SK-N-SH (cell line): ENCODE results near the gene CDK6. TPM values are rescaled to one million over a fixed set of nuclear protein-coding genes. Genes with fewer than 3 reads are reported as not detected.

ENCODE experiments used
- CTCF ChIA-PET: fragments of 300-600, 350-600 bp; formaldehyde crosslinking; extraction: SDS; loops from one replicate; lab custom pipeline; 2021; lab: Yijun Ruan, JAX
- POLR2A ChIA-PET: fragments of 350-600 bp; sonication (Branson Sonifier 250); formaldehyde crosslinking; extraction: SDS; loops from one replicate; lab custom pipeline; 2020; ENCODE audit warnings: antibody characterized with exemption, inconsistent platforms; lab: Yijun Ruan, JAX
- DNase-seq: peaks from one replicate; pipeline ENCODE4 v3.0.0; 2012
- H2AFZ ChIP-seq: fragments of 200-600 bp; sonication (generic); 2 replicates; pipeline ENCODE4 v1.8.1; 2016; ENCODE audit warnings: antibody characterized with exemption, mild to moderate bottlenecking, low read depth
- H3F3A ChIP-seq: fragments of 200-600 bp; sonication (generic); replicated peaks from 2 replicates; pipeline ENCODE3; 2016; ENCODE audit warnings: antibody characterized with exemption, mild to moderate bottlenecking; ENCODE audit not compliant: insufficient read depth
- H3K27ac ChIP-seq, 2 experiments: fragments of 200-500 bp in 1 of 2; fragments of 200-600 bp in 1 of 2; sonication (Bioruptor generic) in 1 of 2; sonication (generic), shearing (Covaris generic) in 1 of 2; 2 replicates each; pipeline versions ENCODE4 v1.5.1 to v1.6.1; 2014 to 2016; ENCODE audit warnings: low read depth in 2 of 2, inconsistent platforms in 1 of 2, low read length in 1 of 2, mild to moderate bottlenecking in 1 of 2, mixed read lengths in 1 of 2
- H3K27me3 ChIP-seq: fragments of 200-600 bp; sonication (generic), shearing (Covaris generic); 2 replicates; pipeline ENCODE4 v1.6.1; 2016; ENCODE audit warnings: mixed run types; ENCODE audit not compliant: insufficient read depth
- H3K36me3 ChIP-seq, 2 experiments: fragments of 200-500 bp in 1 of 2; fragments of 200-600 bp in 1 of 2; sonication (Bioruptor generic) in 1 of 2; sonication (generic) in 1 of 2; replicated peaks in 1 of 2; 2 replicates each; pipeline versions ENCODE3 to v1.5.1; 2014 to 2016; ENCODE audit warnings: low read length in 1 of 2, mild to moderate bottlenecking in 1 of 2; ENCODE audit not compliant: insufficient read depth in 2 of 2, control insufficient read depth in 1 of 2
- H3K4me1 ChIP-seq, 2 experiments: fragments of 200-500 bp in 1 of 2; fragments of 200-600 bp in 1 of 2; sonication (Bioruptor generic) in 1 of 2; sonication (generic), shearing (Covaris generic) in 1 of 2; 2 replicates each; pipeline versions ENCODE4 v1.5.1 to v1.6.1; 2014 to 2016; ENCODE audit warnings: low read depth in 1 of 2, low read length in 1 of 2, mixed run types in 1 of 2; ENCODE audit not compliant: insufficient read depth in 2 of 2, control insufficient read depth in 1 of 2
- H3K4me2 ChIP-seq: fragments of 200-600 bp; sonication (generic), shearing (Covaris generic); 2 replicates; pipeline ENCODE4 v1.6.1; 2017; ENCODE audit warnings: mixed run types
- H3K4me3 ChIP-seq, 2 experiments: fragments of 200-500 bp in 1 of 2; fragments of 200-600 bp in 1 of 2; sonication (Bioruptor generic) in 1 of 2; sonication (generic), shearing (Covaris generic) in 1 of 2; 2 replicates each; pipeline versions ENCODE4 v1.5.1 to v1.8.1; 2014 to 2016; ENCODE audit warnings: low read depth in 2 of 2, inconsistent platforms in 1 of 2, low read length in 1 of 2, mild to moderate bottlenecking in 1 of 2, mixed read lengths in 1 of 2, moderate library complexity in 1 of 2
- H3K79me2 ChIP-seq: fragments of 200-600 bp; sonication (generic); 2 replicates; pipeline ENCODE4 v1.8.1; 2017; ENCODE audit warnings: mild to moderate bottlenecking; ENCODE audit not compliant: insufficient read depth
- H3K9ac ChIP-seq: fragments of 200-600 bp; sonication (generic); 2 replicates; pipeline ENCODE4 v1.6.1; 2017; ENCODE audit warnings: mixed run types
- H3K9me2 ChIP-seq: fragments of 200-600 bp; sonication (generic); 2 replicates; pipeline ENCODE4 v1.6.1; 2017; ENCODE audit warnings: mixed run types
- H3K9me3 ChIP-seq: fragments of 200-600 bp; sonication (generic); 2 replicates; pipeline ENCODE4 v1.6.1; 2017; ENCODE audit warnings: mixed run types, mild to moderate bottlenecking, moderate library complexity
- H4K20me1 ChIP-seq: fragments of 200-600 bp; sonication (generic); 2 replicates; pipeline ENCODE4 v1.6.1; 2017; ENCODE audit warnings: mild to moderate bottlenecking, mixed run types; ENCODE audit not compliant: insufficient read depth
- CHD2 ChIP-seq: fragments of 150-350 bp; IDR thresholded peaks from 2 replicates; pipeline ENCODE4 v1.6.1; 2018; ENCODE audit warnings: low read length; ENCODE audit not compliant: partially characterized antibody
- ELF1 ChIP-seq: IDR thresholded peaks from 2 replicates; pipeline ENCODE4 v1.4.0; 2012
- EP300 ChIP-seq, 2 experiments: IDR thresholded peaks; 2 replicates each; pipeline versions ENCODE4 v1.4.0 to v1.6.1; 2012; ENCODE audit warnings: borderline replicate concordance in 1 of 2, low read depth in 1 of 2, low read length in 1 of 2
- EZH2phosphoT487 ChIP-seq: fragments of 200-600 bp; sonication (generic); IDR thresholded peaks from 2 replicates; pipeline ENCODE4 v1.6.1; 2017; ENCODE audit warnings: low read depth, mixed run types, mild to moderate bottlenecking, antibody characterized with exemption, moderate library complexity, borderline replicate concordance
- FOSL2 ChIP-seq: IDR thresholded peaks from 2 replicates; pipeline ENCODE4 v1.4.0; 2012; ENCODE audit warnings: low read depth, mild to moderate bottlenecking, moderate library complexity, borderline replicate concordance
- FOXJ3 ChIP-seq: sonication (generic); formaldehyde crosslinking; IDR thresholded peaks from 2 replicates; pipeline ENCODE4 v1.5.1; 2020; ENCODE audit warnings: mild to moderate bottlenecking, missing genetic modification reagents
- FOXM1 ChIP-seq: IDR thresholded peaks from 2 replicates; pipeline ENCODE4 v1.4.0; 2012; ENCODE audit warnings: low read depth, mild to moderate bottlenecking
- GABPA ChIP-seq: IDR thresholded peaks from 2 replicates; pipeline ENCODE4 v1.4.0; 2012; ENCODE audit warnings: low read depth, mild to moderate bottlenecking
- GATA2 ChIP-seq: sonication (generic); formaldehyde crosslinking; IDR thresholded peaks from 2 replicates; pipeline ENCODE4 v1.5.0; 2020; ENCODE audit warnings: mild to moderate bottlenecking, missing genetic modification reagents
- JUND ChIP-seq: IDR thresholded peaks from 2 replicates; pipeline ENCODE4 v1.4.0; 2012
- MEF2A ChIP-seq: IDR thresholded peaks from 2 replicates; pipeline ENCODE4 v1.4.0; 2012; ENCODE audit warnings: low read depth, borderline replicate concordance
- MXI1 ChIP-seq: IDR thresholded peaks from 2 replicates; pipeline ENCODE4 v1.6.1; 2012; ENCODE audit warnings: mild to moderate bottlenecking, low read depth, low read length, improper control_type of control experiment
- NFIC ChIP-seq: IDR thresholded peaks from 2 replicates; pipeline ENCODE4 v1.4.0; 2012; ENCODE audit warnings: borderline replicate concordance
- RAD21 ChIP-seq: IDR thresholded peaks from 2 replicates; pipeline ENCODE4 v1.6.1; 2012; ENCODE audit warnings: mild to moderate bottlenecking, low read length
- RFX5 ChIP-seq: IDR thresholded peaks from 2 replicates; pipeline ENCODE4 v1.6.1; 2012; ENCODE audit warnings: mild to moderate bottlenecking, improper control_type of control experiment, low read length
- SIN3A ChIP-seq: IDR thresholded peaks from 2 replicates; pipeline ENCODE4 v1.6.1; 2012; ENCODE audit warnings: low read depth, mild to moderate bottlenecking, low read length, moderate library complexity, borderline replicate concordance
- SMC3 ChIP-seq: IDR thresholded peaks from 2 replicates; pipeline ENCODE4 v1.6.1; 2012; ENCODE audit warnings: low read depth, low read length, improper control_type of control experiment
- TCF12 ChIP-seq: IDR thresholded peaks from 2 replicates; pipeline ENCODE4 v1.4.0; 2012
- TEAD4 ChIP-seq: IDR thresholded peaks from 2 replicates; pipeline ENCODE4 v1.4.0; 2012; ENCODE audit warnings: mild to moderate bottlenecking, borderline replicate concordance; ENCODE audit not compliant: insufficient read depth
- YY1 ChIP-seq: IDR thresholded peaks from 2 replicates; pipeline ENCODE4 v1.4.0; 2012; ENCODE audit warnings: low read depth, mild to moderate bottlenecking
- WGBS: methylation state at CpG from one replicate; pipeline ENCODE4 v1.1.6; 2017; ENCODE audit warnings: low lambda C conversion rate; 5-methylcytosine and 5-hydroxymethylcytosine counted together
- polyA plus RNA-seq, 3 experiments: library from polyadenylated mRNA; depleted of rRNA; stranded (reverse); fragments of >200 nt; gene quantifications; 2 replicates each; pipeline ENCODE4 v1.2.3, GENCODE V29; 2012
- TF ChIP-seq, protein P1 (sequence below): fragments of 150-350 bp; IDR thresholded peaks from 2 replicates; pipeline ENCODE4 v1.6.1; 2016; ENCODE audit warnings: mild to moderate bottlenecking, low read depth, low read length
- TF ChIP-seq, protein P2 (sequence below): IDR thresholded peaks from 2 replicates; pipeline ENCODE4; 2012
- TF ChIP-seq, protein P3 (sequence below): IDR thresholded peaks from 2 replicates; pipeline ENCODE4 v1.4.0; 2012; ENCODE audit warnings: low read depth
- TF ChIP-seq, protein P4 (sequence below): IDR thresholded peaks from 2 replicates; pipeline ENCODE4 v1.4.0; 2012; ENCODE audit warnings: low read depth, borderline replicate concordance
- TF ChIP-seq, protein P5 (sequence below): fragments of 150-350 bp; IDR thresholded peaks from 2 replicates; pipeline ENCODE4 v1.6.1; 2017; ENCODE audit warnings: antibody characterized with exemption, low read length, low read depth, borderline replicate concordance

The CDK6 gene
- polyA plus RNA-seq, 1 of the 3 experiments (the other 2 are of a cell fraction) = 30.3 TPM

DNA sequence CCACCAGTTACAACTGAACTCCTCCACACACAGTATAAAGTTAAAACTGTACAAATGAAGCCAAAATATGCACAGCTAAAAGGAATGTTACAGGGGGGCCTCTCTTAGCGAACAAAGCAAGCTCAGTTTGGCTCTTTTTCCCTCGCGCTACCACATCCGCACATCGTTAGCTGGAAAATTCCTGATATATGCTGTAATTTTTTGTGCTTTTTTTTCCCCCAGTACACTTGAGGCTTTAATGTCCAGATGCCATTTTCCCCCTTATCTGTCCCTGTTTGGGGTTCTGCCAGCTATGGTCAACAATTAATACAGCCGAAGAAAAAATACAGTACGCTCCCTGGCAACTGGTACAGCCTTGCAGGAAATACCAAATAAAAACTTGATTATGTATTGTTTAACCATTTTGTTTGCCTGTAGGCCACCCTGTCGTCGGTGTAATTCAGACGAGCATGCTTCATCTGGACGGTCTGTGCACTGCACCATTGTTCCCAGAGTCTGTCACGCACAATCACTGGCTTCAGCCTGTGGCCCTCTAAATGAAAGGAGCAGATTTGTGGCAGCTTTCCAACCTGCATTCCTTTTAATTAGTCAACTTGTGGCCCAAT lies 138.0 kb downstream of the CDK6 start (continued):
- TF ChIP-seq, protein P1, sequence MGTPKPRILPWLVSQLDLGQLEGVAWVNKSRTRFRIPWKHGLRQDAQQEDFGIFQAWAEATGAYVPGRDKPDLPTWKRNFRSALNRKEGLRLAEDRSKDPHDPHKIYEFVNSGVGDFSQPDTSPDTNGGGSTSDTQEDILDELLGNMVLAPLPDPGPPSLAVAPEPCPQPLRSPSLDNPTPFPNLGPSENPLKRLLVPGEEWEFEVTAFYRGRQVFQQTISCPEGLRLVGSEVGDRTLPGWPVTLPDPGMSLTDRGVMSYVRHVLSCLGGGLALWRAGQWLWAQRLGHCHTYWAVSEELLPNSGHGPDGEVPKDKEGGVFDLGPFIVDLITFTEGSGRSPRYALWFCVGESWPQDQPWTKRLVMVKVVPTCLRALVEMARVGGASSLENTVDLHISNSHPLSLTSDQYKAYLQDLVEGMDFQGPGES = no peak
- TF ChIP-seq RFX5 (no peak), EZH2phosphoT487 (no peak), YY1 (peak; percentile 78; the same call in 1 of the 2 replicates), SMC3 (no peak; the same call in 1 of the 2 replicates), EP300 (IDR thresholded peaks at IDR 0.05; ENCODE audit: borderline replicate concordance in 1 of 2, low read depth in 1 of 2, low read length in 1 of 2) (peak; percentile 85 to 98), GABPA (0 out of 2 replicates have a peak, but pooled peaks have one; percentile 23), FOXM1 (peak; percentile 96), MXI1 (peak; percentile 84), TCF12 (peak; percentile 96), FOSL2 (peak; percentile 70; the same call in 1 of the 2 replicates), SIN3A (peak; percentile 61), JUND (peak; percentile 90), RAD21 (peak; percentile 4; the same call in 1 of the 2 replicates)

DNA sequence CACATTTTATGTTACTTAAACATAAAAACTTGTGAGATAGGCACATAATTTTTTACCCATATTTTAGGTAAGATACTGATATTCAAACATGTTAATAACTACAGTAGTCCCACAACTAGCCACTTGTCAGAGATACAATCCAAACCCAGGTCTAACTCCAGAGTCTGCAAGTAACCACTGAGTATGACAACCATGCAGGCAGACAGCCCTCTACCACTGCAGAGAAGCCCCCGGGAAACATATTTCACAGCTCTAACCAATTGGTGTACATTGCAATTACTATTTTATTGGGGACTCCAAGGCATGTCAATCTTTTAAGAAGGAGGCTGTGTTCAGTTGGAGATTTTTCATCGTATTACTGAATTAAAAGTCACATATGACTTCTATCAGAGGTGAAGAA lies 139.0 kb downstream of the CDK6 start:
- POLR2A ChIA-PET = interaction anchor here (1.2 to 1.6 kb wide), 2 partner anchors 71 to 136 kb away, joined by 6 to 8 read pairs; no protein-coding TSS in a partner anchor
- TF ChIP-seq CHD2 = no peak
- TF ChIP-seq, protein P2, sequence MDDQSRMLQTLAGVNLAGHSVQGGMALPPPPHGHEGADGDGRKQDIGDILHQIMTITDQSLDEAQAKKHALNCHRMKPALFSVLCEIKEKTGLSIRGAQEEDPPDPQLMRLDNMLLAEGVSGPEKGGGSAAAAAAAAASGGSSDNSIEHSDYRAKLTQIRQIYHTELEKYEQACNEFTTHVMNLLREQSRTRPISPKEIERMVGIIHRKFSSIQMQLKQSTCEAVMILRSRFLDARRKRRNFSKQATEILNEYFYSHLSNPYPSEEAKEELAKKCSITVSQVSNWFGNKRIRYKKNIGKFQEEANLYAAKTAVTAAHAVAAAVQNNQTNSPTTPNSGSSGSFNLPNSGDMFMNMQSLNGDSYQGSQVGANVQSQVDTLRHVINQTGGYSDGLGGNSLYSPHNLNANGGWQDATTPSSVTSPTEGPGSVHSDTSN = no peak
- TF ChIP-seq, protein P1 = no peak
- no peak for TF ChIP-seq SMC3
- TF ChIP-seq EZH2phosphoT487 = no peak
- TF ChIP-seq ELF1 = no peak
- TF ChIP-seq RFX5 = no peak
- TF ChIP-seq TEAD4 = no peak
- no peak for TF ChIP-seq MEF2A
- TF ChIP-seq, protein P3, sequence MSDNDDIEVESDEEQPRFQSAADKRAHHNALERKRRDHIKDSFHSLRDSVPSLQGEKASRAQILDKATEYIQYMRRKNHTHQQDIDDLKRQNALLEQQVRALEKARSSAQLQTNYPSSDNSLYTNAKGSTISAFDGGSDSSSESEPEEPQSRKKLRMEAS = no peak
- TF ChIP-seq YY1 = no peak
- TF ChIP-seq, protein P4, sequence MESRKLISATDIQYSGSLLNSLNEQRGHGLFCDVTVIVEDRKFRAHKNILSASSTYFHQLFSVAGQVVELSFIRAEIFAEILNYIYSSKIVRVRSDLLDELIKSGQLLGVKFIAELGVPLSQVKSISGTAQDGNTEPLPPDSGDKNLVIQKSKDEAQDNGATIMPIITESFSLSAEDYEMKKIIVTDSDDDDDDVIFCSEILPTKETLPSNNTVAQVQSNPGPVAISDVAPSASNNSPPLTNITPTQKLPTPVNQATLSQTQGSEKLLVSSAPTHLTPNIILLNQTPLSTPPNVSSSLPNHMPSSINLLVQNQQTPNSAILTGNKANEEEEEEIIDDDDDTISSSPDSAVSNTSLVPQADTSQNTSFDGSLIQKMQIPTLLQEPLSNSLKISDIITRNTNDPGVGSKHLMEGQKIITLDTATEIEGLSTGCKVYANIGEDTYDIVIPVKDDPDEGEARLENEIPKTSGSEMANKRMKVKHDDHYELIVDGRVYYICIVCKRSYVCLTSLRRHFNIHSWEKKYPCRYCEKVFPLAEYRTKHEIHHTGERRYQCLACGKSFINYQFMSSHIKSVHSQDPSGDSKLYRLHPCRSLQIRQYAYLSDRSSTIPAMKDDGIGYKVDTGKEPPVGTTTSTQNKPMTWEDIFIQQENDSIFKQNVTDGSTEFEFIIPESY = no peak
- no peak for TF ChIP-seq EP300 (IDR thresholded peaks at IDR 0.05; ENCODE audit: borderline replicate concordance in 1 of 2, low read depth in 1 of 2, low read length in 1 of 2)
- TF ChIP-seq MXI1 = no peak
- no peak for TF ChIP-seq FOXJ3
- no peak for TF ChIP-seq NFIC
- TF ChIP-seq, protein P5, sequence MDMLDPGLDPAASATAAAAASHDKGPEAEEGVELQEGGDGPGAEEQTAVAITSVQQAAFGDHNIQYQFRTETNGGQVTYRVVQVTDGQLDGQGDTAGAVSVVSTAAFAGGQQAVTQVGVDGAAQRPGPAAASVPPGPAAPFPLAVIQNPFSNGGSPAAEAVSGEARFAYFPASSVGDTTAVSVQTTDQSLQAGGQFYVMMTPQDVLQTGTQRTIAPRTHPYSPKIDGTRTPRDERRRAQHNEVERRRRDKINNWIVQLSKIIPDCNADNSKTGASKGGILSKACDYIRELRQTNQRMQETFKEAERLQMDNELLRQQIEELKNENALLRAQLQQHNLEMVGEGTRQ = no peak
- TF ChIP-seq GATA2 (CRISPR knock-in tag) = no peak

More for the DNA sequence above, 139.0 kb downstream of the CDK6 start:
- CTCF ChIA-PET = interaction anchor here (0.8 to 7.3 kb wide), 12 partner anchors 13 to 139 kb away, joined by 3 to 89 read pairs (median 4); partner anchors contain the start of gene CDK6
- peaks cover 85% of the 10 kb centered on the region for H3K79me2 ChIP-seq
- peaks cover 48 to 49% of the 10 kb centered on the region in 2 experiments for H3K4me1 ChIP-seq
- peak overlapping the region in 1 of 2 experiments; percentile 49; a peak in 1 of 4 replicates for H3K4me3 ChIP-seq
- no peak for DNase-seq
- H3K27ac ChIP-seq = peak overlapping the region; percentile 95
- peak overlapping the region; percentile 60 for H3K4me2 ChIP-seq
- no peak overlapping the region for H2AFZ ChIP-seq
- H4K20me1 ChIP-seq = no peaks in the 10 kb centered on the region
- H3K27me3 ChIP-seq = no peaks in the 10 kb centered on the region
- peaks cover 64% of the 10 kb centered on the region for H3F3A ChIP-seq
- no peaks in the 10 kb centered on the region for H3K9me2 ChIP-seq
- 85% methylated on average over 2 of the region's 2 CpGs for WGBS
- H3K36me3 ChIP-seq = peaks cover 10 to 16% of the 10 kb centered on the region in 2 experiments
- H3K9me3 ChIP-seq = 0 out of 2 replicates have a peak, but pooled peaks cover 4% of the 10 kb centered on the region
- H3K9ac ChIP-seq = peak overlapping the region; percentile 72
